Activated CD4-positive, CD25-positive, alpha-beta regulatory T cell treated with anti-CD3 and anti-CD28 coated beads, Interleukin-2, amount 50 U/mL, for 16 hours (primary cell): ENCODE data around the gene NEK7.

Experiments used
- DNase-seq: peaks from one replicate; pipeline ENCODE4 v3.0.0-alpha.2; 2020; ENCODE audit warnings: low read depth, low spot score

Gene NEK7

DNA sequence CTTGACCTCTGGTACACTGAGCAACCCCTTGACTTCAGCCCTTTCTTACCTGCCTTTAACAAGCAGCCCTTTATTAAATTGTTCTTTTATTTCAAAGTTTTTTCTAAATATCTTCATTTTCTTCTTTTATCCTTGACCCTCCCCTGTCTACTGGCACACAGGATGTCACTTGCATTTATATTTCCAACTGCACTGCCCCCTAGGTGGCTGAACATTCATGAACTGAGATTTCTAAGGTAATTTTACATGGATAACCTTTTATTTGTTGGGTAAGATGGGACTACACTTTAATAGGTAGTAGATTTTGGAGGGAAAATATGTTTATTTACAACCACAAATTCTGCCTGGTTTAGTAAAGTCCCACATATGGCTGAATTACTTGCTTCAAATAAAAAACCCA is 193.7 kb downstream of the NEK7 start:
- no peak for DNase-seq

GRCh38 chr1:198352975-198353695 is 196.3 kb downstream of the NEK7 start:
- no peak for DNase-seq

DNA sequence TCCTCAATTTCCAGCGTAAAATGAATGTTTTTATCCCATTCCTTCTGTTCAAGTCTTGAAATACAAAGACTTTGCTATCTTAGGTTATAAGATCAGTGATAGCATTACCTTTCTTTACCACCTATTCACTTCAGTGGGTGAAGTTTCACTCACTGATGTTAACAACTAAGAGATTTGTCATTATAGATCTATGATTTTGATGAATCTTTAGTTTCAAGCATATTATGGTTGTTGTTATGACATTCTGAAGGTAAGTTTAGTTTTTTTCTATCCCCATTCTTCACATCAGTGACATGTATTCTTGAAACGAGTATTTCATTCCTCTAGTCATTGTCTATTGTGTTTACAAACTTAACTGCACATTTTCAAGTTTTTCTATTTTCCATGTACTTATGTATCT is 201.1 kb downstream of the NEK7 start:
- no peak for DNase-seq

DNA sequence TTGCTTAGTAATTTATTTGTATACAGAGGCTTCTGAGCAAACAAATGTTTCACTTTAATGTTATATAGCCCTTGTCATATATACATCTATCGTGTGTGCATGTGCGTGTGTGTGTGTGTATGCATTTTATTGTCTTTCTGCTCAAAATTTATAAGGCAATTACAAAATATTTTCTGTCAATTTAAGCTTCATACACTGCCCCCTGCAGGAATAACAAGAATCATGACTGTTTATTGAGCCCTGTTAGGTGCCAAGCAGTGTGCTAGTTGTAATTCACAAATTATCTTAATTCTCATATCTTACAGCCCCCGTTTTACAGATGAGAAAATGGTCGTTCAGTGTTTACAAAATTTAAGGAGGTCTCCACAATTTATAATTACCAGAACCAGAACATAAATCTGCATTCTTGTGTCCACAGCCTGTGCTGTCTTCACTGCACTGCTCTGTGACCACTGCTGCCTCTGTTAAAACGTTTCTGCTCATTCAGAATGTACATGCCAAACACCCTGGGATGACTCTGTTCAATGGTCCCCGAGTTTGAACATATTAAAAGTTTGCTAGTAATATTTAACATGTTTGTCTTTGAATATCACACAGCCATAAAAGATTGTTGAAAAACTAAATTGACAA is 202.3 kb downstream of the NEK7 start:
- no peak for DNase-seq

- DNase-seq, result no peak
Measured at GRCh38 chr1:198360208-198360729, 203.5 kb downstream of the NEK7 start.

- no peak for DNase-seq
Measured at GRCh38 chr1:198361237-198361767, 204.5 kb downstream of the NEK7 start.

DNA sequence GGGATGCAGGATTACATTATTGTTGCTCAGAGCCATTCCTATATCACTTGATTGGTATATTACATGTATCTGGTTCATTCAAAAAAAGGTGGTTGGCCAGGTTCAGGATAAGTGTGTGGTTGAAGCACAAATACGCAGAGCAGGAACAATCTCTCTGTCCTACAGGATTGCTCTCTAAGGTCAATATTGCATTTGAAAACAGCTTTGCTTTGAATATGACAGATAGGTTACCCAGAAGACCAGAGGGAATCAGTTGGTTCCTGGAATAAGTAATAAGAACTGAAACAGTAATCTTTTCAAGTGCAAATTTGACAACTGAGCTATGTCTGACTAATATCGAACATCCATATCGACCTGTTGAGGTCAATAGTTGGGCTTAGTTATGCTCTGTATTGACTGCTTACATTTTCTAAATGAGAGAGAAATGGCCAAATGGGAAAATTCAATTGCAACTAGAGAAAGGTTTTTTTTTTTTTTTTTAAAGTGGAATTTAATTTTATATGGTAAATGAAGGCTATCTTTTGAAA is 206.9 kb downstream of the NEK7 start:
- DNase-seq, result no peak

- no peak for DNase-seq
Measured at GRCh38 chr1:198364471-198364870, 207.7 kb downstream of the NEK7 start.

DNA sequence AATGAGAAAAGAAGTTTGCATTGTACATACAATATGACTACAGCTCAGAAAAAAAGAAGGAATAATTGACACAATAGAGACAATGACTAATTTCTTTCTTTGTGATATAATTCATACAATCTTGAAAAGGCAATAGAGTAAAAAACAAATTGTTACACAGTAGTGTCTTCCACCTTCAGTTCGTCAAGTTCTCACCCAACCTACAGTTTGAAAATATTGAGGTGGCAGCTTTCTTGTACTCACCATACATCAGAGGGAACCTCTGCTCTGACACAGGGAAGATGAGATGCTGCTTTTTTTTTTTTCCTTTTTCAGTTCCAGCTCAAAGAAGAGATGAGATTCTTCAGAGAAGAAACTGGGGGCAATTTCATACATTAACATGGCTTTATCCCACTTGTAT is 210.5 kb downstream of the NEK7 start:
- DNase-seq, result no peak

DNA sequence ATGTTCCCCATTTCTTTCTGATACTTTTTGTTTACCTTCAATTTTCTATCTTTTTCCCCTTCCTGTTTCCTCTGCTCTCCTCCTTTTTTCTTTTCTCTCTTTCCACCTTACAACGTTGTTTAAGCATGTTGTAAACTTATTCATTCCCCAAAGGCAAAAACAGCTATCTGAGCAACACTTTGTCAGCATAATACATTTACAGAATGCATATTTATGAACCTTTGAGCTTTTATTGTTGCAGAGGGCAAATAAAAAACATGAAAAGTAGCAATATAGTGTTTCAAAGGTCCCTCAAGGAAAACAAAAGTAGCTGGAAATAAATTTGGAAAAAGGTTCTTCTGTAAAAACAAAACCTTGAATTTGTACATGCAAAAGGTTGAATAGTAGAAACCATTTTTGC is 214.2 kb downstream of the NEK7 start:
- DNase-seq, result no peak
